ENCODE data around the gene OSBPL8.

GRCh38 chr12:76368230-76368629, 191.3 kb downstream of the OSBPL8 start:
- TF ChIP-seq, protein P1, sequence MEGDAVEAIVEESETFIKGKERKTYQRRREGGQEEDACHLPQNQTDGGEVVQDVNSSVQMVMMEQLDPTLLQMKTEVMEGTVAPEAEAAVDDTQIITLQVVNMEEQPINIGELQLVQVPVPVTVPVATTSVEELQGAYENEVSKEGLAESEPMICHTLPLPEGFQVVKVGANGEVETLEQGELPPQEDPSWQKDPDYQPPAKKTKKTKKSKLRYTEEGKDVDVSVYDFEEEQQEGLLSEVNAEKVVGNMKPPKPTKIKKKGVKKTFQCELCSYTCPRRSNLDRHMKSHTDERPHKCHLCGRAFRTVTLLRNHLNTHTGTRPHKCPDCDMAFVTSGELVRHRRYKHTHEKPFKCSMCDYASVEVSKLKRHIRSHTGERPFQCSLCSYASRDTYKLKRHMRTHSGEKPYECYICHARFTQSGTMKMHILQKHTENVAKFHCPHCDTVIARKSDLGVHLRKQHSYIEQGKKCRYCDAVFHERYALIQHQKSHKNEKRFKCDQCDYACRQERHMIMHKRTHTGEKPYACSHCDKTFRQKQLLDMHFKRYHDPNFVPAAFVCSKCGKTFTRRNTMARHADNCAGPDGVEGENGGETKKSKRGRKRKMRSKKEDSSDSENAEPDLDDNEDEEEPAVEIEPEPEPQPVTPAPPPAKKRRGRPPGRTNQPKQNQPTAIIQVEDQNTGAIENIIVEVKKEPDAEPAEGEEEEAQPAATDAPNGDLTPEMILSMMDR (IDR thresholded peaks at IDR 0.05): no peak
- TF ChIP-seq POLR2A (IDR thresholded peaks at IDR 0.05): no peak

Data from Peyer's patch (tissue), 4 donors.